Liver (tissue), 9 donors: Measurements from ENCODE around the gene EXT2. TPM values are rescaled to one million over a fixed set of nuclear protein-coding genes. Genes with fewer than 3 reads are reported as not detected.

ENCODE experiments used
- DNase-seq: peaks from one replicate; pipeline ENCODE4 v3.0.0-alpha.2; 2017; ENCODE audit warnings: low spot score
- H3K27ac ChIP-seq, 2 donors: one replicate each; pipeline ENCODE4 v1.7.0; 2013; ENCODE audit warnings: inconsistent platforms in 2 of 2, low read length in 2 of 2, control low read depth in 1 of 2, low read depth in 1 of 2, mild to moderate bottlenecking in 1 of 2
- H3K27me3 ChIP-seq, 4 donors: one replicate each; pipeline versions ENCODE4 v1.6.1 to v1.7.0; 2013; ENCODE audit warnings: low read length in 3 of 4, inconsistent platforms in 1 of 4, mild to moderate bottlenecking in 1 of 4, moderate library complexity in 1 of 4; ENCODE audit not compliant: control insufficient read depth in 4 of 4, insufficient read depth in 4 of 4
- H3K36me3 ChIP-seq, 4 donors: one replicate each; pipeline versions ENCODE4 v1.6.1 to v1.7.0; 2013; ENCODE audit warnings: low read length in 3 of 4, mild to moderate bottlenecking in 3 of 4, low read depth in 1 of 4, moderate library complexity in 1 of 4; ENCODE audit not compliant: control insufficient read depth in 4 of 4, insufficient read depth in 3 of 4
- H3K4me1 ChIP-seq, 4 donors: one replicate each; pipeline versions ENCODE4 v1.6.1 to v1.7.0; 2013; ENCODE audit warnings: low read length in 3 of 4, mild to moderate bottlenecking in 3 of 4, moderate library complexity in 1 of 4; ENCODE audit not compliant: control insufficient read depth in 4 of 4, insufficient read depth in 4 of 4
- H3K4me3 ChIP-seq, 3 donors: one replicate each; pipeline versions ENCODE4 v1.6.1 to v1.7.0; 2013; ENCODE audit warnings: low read length in 3 of 3, control low read depth in 1 of 3, low read depth in 1 of 3, mild to moderate bottlenecking in 1 of 3
- H3K9ac ChIP-seq, 2 donors: one replicate each; pipeline ENCODE4 v1.7.0; 2013; ENCODE audit warnings: low read length in 2 of 2, mild to moderate bottlenecking in 2 of 2, moderate library complexity in 2 of 2, control low read depth in 1 of 2, low read depth in 1 of 2
- H3K9me3 ChIP-seq, 4 donors: one replicate each; pipeline versions ENCODE4 v1.6.1 to v1.7.0; 2013; ENCODE audit warnings: low read length in 3 of 4; ENCODE audit not compliant: control insufficient read depth in 4 of 4
- FOXA1 ChIP-seq: IDR thresholded peaks from 2 replicates; pipeline ENCODE4 v1.6.1; 2016; ENCODE audit warnings: antibody characterized with exemption
- GABPA ChIP-seq, 2 donors: IDR thresholded peaks in 1 of 2; conservative IDR thresholded peaks in 1 of 2; 2 replicates each; pipeline ENCODE4 v1.6.1; 2016; ENCODE audit warnings: antibody characterized with exemption in 2 of 2, mild to moderate bottlenecking in 1 of 2, moderate library complexity in 1 of 2
- HNF4A ChIP-seq, 2 donors: conservative IDR thresholded peaks; 2 replicates each; pipeline ENCODE4 v1.6.1; 2016; ENCODE audit warnings: antibody characterized with exemption in 2 of 2, mild to moderate bottlenecking in 2 of 2
- HNF4G ChIP-seq: IDR thresholded peaks from 2 replicates; pipeline ENCODE4 v1.6.1; 2016; ENCODE audit warnings: antibody characterized with exemption
- JUND ChIP-seq, 2 donors: IDR thresholded peaks; 2 replicates each; pipeline ENCODE4 v1.6.1; 2016; ENCODE audit warnings: antibody characterized with exemption in 2 of 2
- NR2F2 ChIP-seq: IDR thresholded peaks from 2 replicates; pipeline ENCODE4 v1.6.1; 2016; ENCODE audit warnings: antibody characterized with exemption
- RAD21 ChIP-seq, 2 donors: IDR thresholded peaks; 2 replicates each; pipeline ENCODE4 v1.6.1; 2016; ENCODE audit warnings: antibody characterized with exemption in 2 of 2, mild to moderate bottlenecking in 2 of 2
- RXRA ChIP-seq, 2 donors: IDR thresholded peaks; 2 replicates each; pipeline ENCODE4 v1.6.1; 2017 to 2018; ENCODE audit warnings: antibody characterized with exemption in 2 of 2, mild to moderate bottlenecking in 1 of 2
- SP1 ChIP-seq: IDR thresholded peaks from 2 replicates; pipeline ENCODE4 v1.6.1; 2018; ENCODE audit warnings: antibody characterized with exemption, mild to moderate bottlenecking
- TAF1 ChIP-seq: conservative IDR thresholded peaks from 2 replicates; pipeline ENCODE4 v1.6.1; 2016; ENCODE audit warnings: antibody characterized with exemption, mild to moderate bottlenecking
- YY1 ChIP-seq: IDR thresholded peaks from 2 replicates; pipeline ENCODE4 v1.6.1; 2016; ENCODE audit warnings: antibody characterized with exemption, mild to moderate bottlenecking
- WGBS: extraction: QIAGEN DNeasy Blood & Tissue Kit; methylation state at CpG from one replicate; pipeline ENCODE4 v1.1.7; 2013; 5-methylcytosine and 5-hydroxymethylcytosine counted together
- polyA plus RNA-seq, 2 donors: library from polyadenylated mRNA; stranded (reverse) in 1 of 2; unstranded in 1 of 2; fragments of 200-250 nt in 1 of 2; fragments of >200 nt in 1 of 2; fragmentation: Nextera tagmentation in 1 of 2; extraction: Ambion mirVana in 1 of 2; gene quantifications; one replicate each; pipeline versions ENCODE4 v1.2.1 to v1.2.3, GENCODE V29; 2013 to 2015
- total RNA-seq, 2 donors: library from RNA; depleted of rRNA; stranded (reverse); fragments of >200 nt; gene quantifications; one replicate each; pipeline ENCODE4 v1.2.3, GENCODE V29; 2014
- TF ChIP-seq, protein P1 (sequence below): IDR thresholded peaks from 2 replicates; pipeline ENCODE4 v1.6.1; 2016; ENCODE audit warnings: antibody characterized with exemption
- TF ChIP-seq, protein P2 (sequence below): IDR thresholded peaks from 2 replicates; pipeline ENCODE4 v1.6.1; 2016; ENCODE audit warnings: antibody characterized with exemption
- TF ChIP-seq, protein P3 (sequence below): fragments of 150-350 bp; IDR thresholded peaks from 2 replicates; pipeline ENCODE4 v1.5.1; 2017; ENCODE audit warnings: improper control_type of control experiment, low read depth, low read length; ENCODE audit not compliant: missing input control
- TF ChIP-seq, protein P4 (sequence below): IDR thresholded peaks from 2 replicates; pipeline ENCODE4 v1.6.1; 2016; ENCODE audit warnings: antibody characterized with exemption
- donor health status: healthy.
- donor health status: healthy.
- donor health status: healthy.
- donor health status: healthy.
- donor health status: healthy.

The EXT2 gene
- total and polyA plus RNA-seq, 4 donors = 8.4 to 36.1 (median 29.8) TPM

DNA sequence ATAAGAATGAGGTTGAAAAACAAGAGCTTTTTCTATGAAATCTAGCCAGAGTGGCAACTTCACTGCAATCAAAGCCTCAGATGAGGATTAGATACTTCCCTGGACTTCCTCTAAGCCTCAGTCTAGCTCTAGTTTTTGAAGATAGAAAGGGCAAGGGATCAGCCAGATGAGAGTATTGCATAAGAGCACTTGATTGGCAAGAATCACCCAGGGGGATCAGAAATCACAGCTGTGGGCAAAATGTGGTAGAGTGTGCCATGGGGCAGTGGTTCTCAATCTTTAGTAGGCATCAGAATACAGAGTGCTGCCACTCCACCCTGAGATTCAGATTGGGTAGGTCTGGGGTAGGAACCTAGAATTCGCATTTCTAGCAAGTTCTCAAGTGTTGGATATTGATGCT, 82.4 kb downstream of the EXT2 start:
- no peak for TF ChIP-seq SP1
- TF ChIP-seq, protein P1, sequence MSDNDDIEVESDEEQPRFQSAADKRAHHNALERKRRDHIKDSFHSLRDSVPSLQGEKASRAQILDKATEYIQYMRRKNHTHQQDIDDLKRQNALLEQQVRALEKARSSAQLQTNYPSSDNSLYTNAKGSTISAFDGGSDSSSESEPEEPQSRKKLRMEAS = no peak
- TF ChIP-seq, protein P2, sequence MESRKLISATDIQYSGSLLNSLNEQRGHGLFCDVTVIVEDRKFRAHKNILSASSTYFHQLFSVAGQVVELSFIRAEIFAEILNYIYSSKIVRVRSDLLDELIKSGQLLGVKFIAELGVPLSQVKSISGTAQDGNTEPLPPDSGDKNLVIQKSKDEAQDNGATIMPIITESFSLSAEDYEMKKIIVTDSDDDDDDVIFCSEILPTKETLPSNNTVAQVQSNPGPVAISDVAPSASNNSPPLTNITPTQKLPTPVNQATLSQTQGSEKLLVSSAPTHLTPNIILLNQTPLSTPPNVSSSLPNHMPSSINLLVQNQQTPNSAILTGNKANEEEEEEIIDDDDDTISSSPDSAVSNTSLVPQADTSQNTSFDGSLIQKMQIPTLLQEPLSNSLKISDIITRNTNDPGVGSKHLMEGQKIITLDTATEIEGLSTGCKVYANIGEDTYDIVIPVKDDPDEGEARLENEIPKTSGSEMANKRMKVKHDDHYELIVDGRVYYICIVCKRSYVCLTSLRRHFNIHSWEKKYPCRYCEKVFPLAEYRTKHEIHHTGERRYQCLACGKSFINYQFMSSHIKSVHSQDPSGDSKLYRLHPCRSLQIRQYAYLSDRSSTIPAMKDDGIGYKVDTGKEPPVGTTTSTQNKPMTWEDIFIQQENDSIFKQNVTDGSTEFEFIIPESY = no peak
- no peak for TF ChIP-seq RXRA (IDR thresholded peaks at IDR 0.05)
- no peak for TF ChIP-seq GABPA (IDR thresholded peaks at IDR 0.05 in 1 of 2, conservative IDR thresholded peaks at IDR 0.05 in 1 of 2)
- TF ChIP-seq NR2F2 = no peak
- no peak for TF ChIP-seq FOXA1
- TF ChIP-seq, protein P3, sequence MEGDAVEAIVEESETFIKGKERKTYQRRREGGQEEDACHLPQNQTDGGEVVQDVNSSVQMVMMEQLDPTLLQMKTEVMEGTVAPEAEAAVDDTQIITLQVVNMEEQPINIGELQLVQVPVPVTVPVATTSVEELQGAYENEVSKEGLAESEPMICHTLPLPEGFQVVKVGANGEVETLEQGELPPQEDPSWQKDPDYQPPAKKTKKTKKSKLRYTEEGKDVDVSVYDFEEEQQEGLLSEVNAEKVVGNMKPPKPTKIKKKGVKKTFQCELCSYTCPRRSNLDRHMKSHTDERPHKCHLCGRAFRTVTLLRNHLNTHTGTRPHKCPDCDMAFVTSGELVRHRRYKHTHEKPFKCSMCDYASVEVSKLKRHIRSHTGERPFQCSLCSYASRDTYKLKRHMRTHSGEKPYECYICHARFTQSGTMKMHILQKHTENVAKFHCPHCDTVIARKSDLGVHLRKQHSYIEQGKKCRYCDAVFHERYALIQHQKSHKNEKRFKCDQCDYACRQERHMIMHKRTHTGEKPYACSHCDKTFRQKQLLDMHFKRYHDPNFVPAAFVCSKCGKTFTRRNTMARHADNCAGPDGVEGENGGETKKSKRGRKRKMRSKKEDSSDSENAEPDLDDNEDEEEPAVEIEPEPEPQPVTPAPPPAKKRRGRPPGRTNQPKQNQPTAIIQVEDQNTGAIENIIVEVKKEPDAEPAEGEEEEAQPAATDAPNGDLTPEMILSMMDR = no peak
- TF ChIP-seq HNF4A (conservative IDR thresholded peaks at IDR 0.05) = no peak
- TF ChIP-seq TAF1 = no peak
- no peak for DNase-seq
- Histone ChIP-seq H3K27me3 (no peaks in the 10 kb centered on the region), H3K27ac (no peak overlapping the region), H3K9ac (no peak overlapping the region), H3K4me1 (no peaks in the 10 kb centered on the region), H3K36me3 (peaks cover 2 to 4% (median 2%) of the 10 kb centered on the region in 4 donors), H3K9me3 (no peaks in the 10 kb centered on the region), H3K4me3 (no peak overlapping the region)
- WGBS = 98% methylated on average over 1 of the region's 1 CpG

DNA sequence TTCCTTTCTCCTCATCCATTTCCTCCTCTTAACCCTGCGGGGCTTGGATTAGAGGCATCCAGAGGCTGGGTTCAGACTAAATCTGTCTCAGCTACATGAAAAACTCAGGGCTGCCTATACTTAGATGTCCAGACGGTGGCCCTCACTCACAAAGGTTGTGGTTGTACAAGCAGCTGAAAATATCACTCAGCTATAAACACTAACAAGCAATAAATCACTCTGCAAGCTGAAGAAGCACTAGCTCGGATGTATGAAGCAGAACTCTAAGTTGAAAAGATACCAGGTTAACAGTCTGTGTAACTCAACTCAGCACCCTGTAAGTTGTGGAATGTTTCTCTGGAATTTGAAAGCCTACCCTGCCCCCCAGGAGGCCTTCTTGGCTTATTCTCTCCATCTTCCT, 82.9 kb downstream of the EXT2 start:
- Histone ChIP-seq H3K4me1 (no peaks in the 10 kb centered on the region), H3K9ac (no peak overlapping the region), H3K27me3 (no peaks in the 10 kb centered on the region), H3K4me3 (no peak overlapping the region), H3K36me3 (peaks cover 0 to 4% (median 0%) of the 10 kb centered on the region in 4 donors), H3K9me3 (no peaks in the 10 kb centered on the region), H3K27ac (no peak overlapping the region)
- no peak for DNase-seq
- WGBS = 90% methylated on average over 3 of the region's 3 CpGs
- TF ChIP-seq, protein P1 = no peak
- TF ChIP-seq JUND (IDR thresholded peaks at IDR 0.05) = no peak
- TF ChIP-seq HNF4A (conservative IDR thresholded peaks at IDR 0.05) = no peak

DNA sequence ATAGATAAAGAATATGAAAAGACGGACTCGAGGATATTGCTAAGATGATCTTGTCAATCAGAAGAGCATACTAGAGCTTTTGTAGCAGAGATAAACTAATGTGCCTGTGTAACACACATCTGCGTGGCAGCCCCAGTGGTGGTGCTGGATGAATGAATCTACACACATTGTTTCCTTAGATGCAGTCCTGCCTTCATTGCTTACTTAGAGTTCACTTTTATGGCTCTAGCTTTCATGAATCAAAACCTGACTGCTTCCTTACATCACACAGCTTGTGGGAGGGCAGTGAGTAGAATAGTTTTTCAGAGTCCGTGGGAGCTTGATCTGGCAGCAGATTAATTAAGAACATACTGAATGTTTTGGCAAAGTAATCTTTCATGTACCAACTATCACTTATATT, 83.7 kb downstream of the EXT2 start:
- Histone ChIP-seq H3K9me3 (no peaks in the 10 kb centered on the region), H3K36me3 (peaks cover 0 to 4% (median 0%) of the 10 kb centered on the region in 4 donors), H3K4me3 (no peak overlapping the region), H3K9ac (no peak overlapping the region), H3K27me3 (no peaks in the 10 kb centered on the region), H3K27ac (no peak overlapping the region), H3K4me1 (no peaks in the 10 kb centered on the region)
- 88% methylated on average over 4 of the region's 4 CpGs for WGBS
- TF ChIP-seq RAD21 (IDR thresholded peaks at IDR 0.05) = no peak
- no peak for TF ChIP-seq NR2F2
- TF ChIP-seq RXRA (IDR thresholded peaks at IDR 0.05) = no peak
- no peak for TF ChIP-seq GABPA (IDR thresholded peaks at IDR 0.05 in 1 of 2, conservative IDR thresholded peaks at IDR 0.05 in 1 of 2)
- no peak for TF ChIP-seq HNF4G
- TF ChIP-seq, protein P4, sequence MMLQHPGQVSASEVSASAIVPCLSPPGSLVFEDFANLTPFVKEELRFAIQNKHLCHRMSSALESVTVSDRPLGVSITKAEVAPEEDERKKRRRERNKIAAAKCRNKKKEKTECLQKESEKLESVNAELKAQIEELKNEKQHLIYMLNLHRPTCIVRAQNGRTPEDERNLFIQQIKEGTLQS = no peak
- no peak for TF ChIP-seq YY1
- TF ChIP-seq SP1 = no peak
- no peak for TF ChIP-seq JUND (IDR thresholded peaks at IDR 0.05)
- no peak for DNase-seq
